Naive B cell (primary cell): Measurements from ENCODE around the gene PTPRD. TPM values are rescaled to one million over a fixed set of nuclear protein-coding genes. Genes with fewer than 3 reads are reported as not detected.

ENCODE experiments used
- ATAC-seq, 2 donors: fragments of 150-1000 bp; cut with Tn5 transposase; 2 replicates each; pipeline ENCODE4 v1.10.0; 2021; ENCODE audit warnings: low read depth in 2 of 2, mild to moderate bottlenecking in 2 of 2, moderate library complexity in 2 of 2
- DNase-seq: peaks from one replicate; pipeline ENCODE4 v3.0.0; 2022
- H3K27ac Mint-ChIP-seq, 6 donors: one replicate each; pipeline ENCODE4 v1.8.0; 2020 to 2022; ENCODE audit warnings: mild to moderate bottlenecking in 6 of 6, mixed read lengths in 6 of 6, moderate library complexity in 5 of 6, inconsistent platforms in 2 of 6
- H3K27me3 Mint-ChIP-seq, 3 donors: one replicate each; pipeline ENCODE4 v1.8.0; 2021 to 2022; ENCODE audit warnings: mixed read lengths in 3 of 3, mild to moderate bottlenecking in 1 of 3
- H3K36me3 Mint-ChIP-seq, 2 donors: one replicate each; pipeline ENCODE4 v1.8.0; 2020 to 2022; ENCODE audit warnings: mixed read lengths in 2 of 2, inconsistent platforms in 1 of 2, mild to moderate bottlenecking in 1 of 2
- H3K4me1 Mint-ChIP-seq, 3 donors: one replicate each; pipeline ENCODE4 v1.8.0; 2020 to 2022; ENCODE audit warnings: mixed read lengths in 3 of 3, inconsistent platforms in 1 of 3, mild to moderate bottlenecking in 1 of 3, moderate library complexity in 1 of 3
- H3K4me3 Mint-ChIP-seq, 8 donors: one replicate each; pipeline ENCODE4 v1.8.0; 2020 to 2022; ENCODE audit warnings: mild to moderate bottlenecking in 8 of 8, mixed read lengths in 8 of 8, moderate library complexity in 8 of 8, inconsistent platforms in 2 of 8
- H3K9me3 Mint-ChIP-seq, 7 donors: one replicate each; pipeline ENCODE4 v1.8.0; 2020 to 2022; ENCODE audit warnings: mixed read lengths in 7 of 7, mild to moderate bottlenecking in 5 of 7, inconsistent platforms in 2 of 7, moderate library complexity in 1 of 7
- polyA plus RNA-seq, 6 donors: library from polyadenylated mRNA; unstranded; fragments of 300-500 nt; fragmentation: Illumina TruSeq; gene quantifications; one replicate each; pipeline ENCODE4 v1.2.3, GENCODE V29; 2021; ENCODE audit warnings: low read depth in 6 of 6

The PTPRD gene
- polyA plus RNA-seq, 6 donors from 2014 or later, result not detected

DNA sequence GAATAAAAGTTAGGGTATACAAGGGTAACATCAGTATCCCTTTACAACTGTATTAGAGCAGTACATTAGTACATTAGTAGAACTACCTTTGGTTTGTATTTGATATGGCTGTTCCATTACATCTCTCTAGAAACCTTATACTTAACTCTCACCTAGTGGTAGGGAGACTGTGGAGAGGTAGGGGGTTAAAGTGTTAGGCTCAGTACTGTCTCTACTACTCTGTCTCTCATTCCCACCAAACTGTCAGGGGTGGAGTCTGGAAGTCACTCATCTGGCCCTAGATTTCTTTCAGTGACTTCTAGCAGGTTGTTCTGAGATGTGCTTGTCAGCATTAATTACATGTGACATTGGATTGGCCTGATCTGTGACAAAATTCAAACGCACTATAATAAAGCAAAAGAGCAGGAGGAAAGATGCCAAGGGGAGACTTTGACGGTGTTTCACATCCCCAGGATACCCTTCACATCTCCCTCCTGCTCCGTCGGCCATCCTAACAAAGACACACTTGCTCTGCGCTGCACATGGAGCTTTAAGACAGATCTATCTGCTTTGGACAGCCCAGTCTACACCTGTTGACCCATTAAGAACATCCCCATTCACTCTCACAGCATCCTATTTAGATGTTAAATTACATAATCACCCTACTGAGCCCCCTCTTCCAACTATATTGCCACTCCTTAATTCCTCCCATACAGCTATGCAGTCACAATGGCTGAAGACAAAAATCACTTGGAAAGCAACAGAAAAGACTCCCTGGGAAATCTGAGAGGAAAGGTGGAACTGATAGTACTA lies 1770.2 kb downstream of the PTPRD start:
- DNase-seq (no peak), ATAC-seq (no peak)
- Mint-ChIP-seq H3K4me3 (no peak overlapping the region), H3K4me1 (no peaks in the 10 kb centered on the region), H3K9me3 (no peaks in the 10 kb centered on the region), H3K36me3 (no peaks in the 10 kb centered on the region), H3K27me3 (no peaks in the 10 kb centered on the region), H3K27ac (peak overlapping the region in 1 of 6 donors; percentile 34)

- no peak for ATAC-seq
- Mint-ChIP-seq H3K27ac (no peak overlapping the region), H3K36me3 (no peaks in the 10 kb centered on the region), H3K4me3 (no peak overlapping the region), H3K4me1 (no peaks in the 10 kb centered on the region), H3K9me3 (no peaks in the 10 kb centered on the region), H3K27me3 (no peaks in the 10 kb centered on the region)
- DNase-seq, result no peak
Observed at GRCh38 chr9:8838136-8838535, 1774.7 kb downstream of the PTPRD start.

GRCh38 chr9:8835291-8835690 lies 1777.5 kb downstream of the PTPRD start:
- no peak for DNase-seq

DNA sequence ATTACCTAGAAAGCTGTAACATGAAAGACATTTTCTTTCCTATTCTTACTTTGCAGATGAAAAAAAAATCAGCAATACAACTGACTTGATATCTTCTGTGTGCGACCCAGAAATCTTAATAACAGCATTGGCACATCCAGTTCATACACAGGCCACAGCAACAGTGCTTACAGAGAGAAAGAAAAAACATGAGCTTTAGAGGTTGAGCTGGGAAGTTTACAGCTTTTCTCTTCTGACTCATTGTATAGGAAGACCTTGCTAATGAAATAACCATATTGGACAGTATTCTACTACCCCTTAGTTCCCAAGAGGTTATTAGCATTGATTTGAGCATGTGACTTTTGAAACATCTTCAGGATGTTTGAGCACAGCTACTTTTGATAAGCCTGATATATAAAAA lies 1779.8 kb downstream of the PTPRD start:
- H3K27me3 Mint-ChIP-seq, result no peaks in the 10 kb centered on the region
- no peak for ATAC-seq
- no peaks in the 10 kb centered on the region for H3K4me1 Mint-ChIP-seq
- H3K36me3 Mint-ChIP-seq, result no peaks in the 10 kb centered on the region
- DNase-seq, result no peak
- H3K4me3 Mint-ChIP-seq, result no peak overlapping the region
- H3K27ac Mint-ChIP-seq, result no peak overlapping the region
- no peaks in the 10 kb centered on the region for H3K9me3 Mint-ChIP-seq

More at GRCh38 chr9:8835291-8835690, 1777.5 kb downstream of the PTPRD start:
- Mint-ChIP-seq H3K4me3 (no peak overlapping the region), H3K4me1 (no peaks in the 10 kb centered on the region), H3K27me3 (no peaks in the 10 kb centered on the region), H3K27ac (no peak overlapping the region), H3K36me3 (no peaks in the 10 kb centered on the region), H3K9me3 (no peaks in the 10 kb centered on the region)
- no peak for ATAC-seq

- Mint-ChIP-seq H3K27ac (no peak overlapping the region), H3K4me1 (no peaks in the 10 kb centered on the region), H3K36me3 (no peaks in the 10 kb centered on the region), H3K4me3 (no peak overlapping the region), H3K9me3 (no peaks in the 10 kb centered on the region), H3K27me3 (no peaks in the 10 kb centered on the region)
- DNase-seq, result no peak
- no peak for ATAC-seq
Observed at GRCh38 chr9:8832386-8832785, 1780.4 kb downstream of the PTPRD start.

- Mint-ChIP-seq H3K4me3 (no peak overlapping the region), H3K4me1 (no peaks in the 10 kb centered on the region), H3K27me3 (no peaks in the 10 kb centered on the region), H3K9me3 (peaks cover 0 to 5% (median 0%) of the 10 kb centered on the region in 7 donors), H3K27ac (no peak overlapping the region), H3K36me3 (no peaks in the 10 kb centered on the region)
- ATAC-seq, result no peak
- no peak for DNase-seq
Observed at GRCh38 chr9:8831568-8831967, 1781.2 kb downstream of the PTPRD start.

DNA sequence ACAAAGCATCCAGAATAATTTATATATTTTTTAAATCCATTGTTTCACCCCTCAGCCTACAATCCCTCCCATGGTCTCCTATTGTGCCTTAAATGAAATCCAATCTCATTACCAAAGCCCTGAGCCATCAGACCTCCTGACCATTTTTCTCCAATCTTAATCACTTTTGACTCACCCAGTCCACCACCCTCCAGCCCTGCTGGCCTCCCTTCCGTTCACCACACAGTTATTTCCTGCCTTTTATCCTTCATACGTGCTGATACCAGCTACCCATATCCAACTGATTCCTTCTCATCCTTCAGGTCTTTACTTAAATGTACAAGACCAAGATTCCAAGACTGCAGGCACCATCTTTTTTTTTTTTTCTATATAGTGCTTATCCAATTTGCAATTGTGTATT lies 1786.5 kb downstream of the PTPRD start:
- no peaks in the 10 kb centered on the region for H3K36me3 Mint-ChIP-seq
- peak overlapping the region in 1 of 8 donors; percentile 38 for H3K4me3 Mint-ChIP-seq
- DNase-seq (no peak), ATAC-seq (no peak)
- no peaks in the 10 kb centered on the region for H3K27me3 Mint-ChIP-seq
- no peak overlapping the region for H3K27ac Mint-ChIP-seq
- no peaks in the 10 kb centered on the region for H3K4me1 Mint-ChIP-seq
- H3K9me3 Mint-ChIP-seq, result peaks cover 0 to 11% (median 0%) of the 10 kb centered on the region in 7 donors

DNA sequence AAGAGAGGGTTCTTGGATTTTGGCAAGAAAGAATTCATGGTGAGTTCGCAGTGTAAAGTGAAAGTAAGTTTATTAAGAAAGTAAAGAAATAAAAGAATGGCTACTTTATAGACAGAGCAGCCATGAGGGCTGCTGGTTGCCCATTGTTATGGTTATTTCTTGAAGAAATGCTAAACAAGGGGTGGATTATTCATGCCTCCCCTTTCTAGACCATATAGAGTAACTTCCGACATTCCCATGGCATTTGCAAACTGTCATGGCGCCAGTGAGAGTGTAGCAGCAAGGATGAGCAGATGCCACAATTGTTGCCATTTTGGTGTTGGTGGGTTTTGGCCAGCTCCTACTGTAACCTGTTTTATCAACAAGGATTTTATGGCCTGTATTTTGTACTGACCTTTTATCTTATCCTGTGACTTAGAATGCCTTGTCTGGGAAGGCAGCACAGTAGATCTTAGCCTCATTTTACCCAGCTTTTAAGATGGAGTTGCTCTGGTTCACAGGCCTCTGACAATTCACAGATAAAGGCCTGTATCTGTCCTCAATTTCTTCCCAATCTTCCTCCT lies 1787.1 kb downstream of the PTPRD start:
- no peaks in the 10 kb centered on the region for H3K4me1 Mint-ChIP-seq
- no peak overlapping the region for H3K27ac Mint-ChIP-seq
- no peaks in the 10 kb centered on the region for H3K27me3 Mint-ChIP-seq
- ATAC-seq (no peak), DNase-seq (no peak)
- no peaks in the 10 kb centered on the region for H3K36me3 Mint-ChIP-seq
- H3K4me3 Mint-ChIP-seq, result peak overlapping the region in 1 of 8 donors; percentile 59
- H3K9me3 Mint-ChIP-seq, result peaks cover 0 to 11% (median 0%) of the 10 kb centered on the region in 7 donors

DNA sequence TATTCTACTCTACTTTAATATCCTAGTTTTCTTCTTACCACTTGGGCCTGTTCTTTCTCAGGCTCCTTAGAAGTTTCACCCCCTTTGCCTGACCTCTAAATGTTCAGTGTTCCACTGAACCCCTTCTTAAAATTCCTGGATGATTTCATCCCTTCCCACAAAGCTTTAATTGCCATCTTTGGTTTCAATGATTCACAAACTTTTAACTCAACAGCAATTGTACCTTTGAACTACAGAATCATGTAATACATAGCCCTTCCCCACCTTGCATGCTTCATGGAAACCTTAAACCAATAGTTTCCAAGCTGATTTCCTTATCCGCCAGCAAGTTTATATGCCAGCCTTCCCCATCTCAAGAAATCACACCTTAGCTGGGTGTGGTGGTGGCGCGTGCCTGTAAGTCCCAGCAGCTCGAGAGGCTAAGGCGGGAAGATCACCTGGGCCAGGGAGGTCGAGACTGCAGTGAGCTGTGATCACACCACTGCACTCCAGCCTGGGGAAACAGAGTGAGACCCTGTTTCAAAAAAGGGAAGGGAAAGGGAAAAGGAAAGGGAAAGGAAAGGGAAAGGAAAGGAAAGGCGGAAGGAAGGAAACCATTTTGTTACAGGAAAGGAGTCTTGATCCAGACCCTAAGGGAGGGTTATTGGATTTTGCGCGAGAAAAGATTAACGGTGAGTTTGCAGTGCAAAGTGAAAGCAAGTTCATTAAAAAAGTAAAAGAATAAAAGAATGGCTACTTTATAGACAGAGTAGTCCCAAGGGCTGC lies 1789.5 kb downstream of the PTPRD start:
- no peaks in the 10 kb centered on the region for H3K36me3 Mint-ChIP-seq
- peak overlapping the region in 1 of 6 donors; percentile 71 for H3K27ac Mint-ChIP-seq
- ATAC-seq (no peak), DNase-seq (no peak)
- H3K4me3 Mint-ChIP-seq, result peak overlapping the region in 1 of 8 donors; percentile 25
- H3K9me3 Mint-ChIP-seq, result peaks cover 0 to 11% (median 0%) of the 10 kb centered on the region in 7 donors
- H3K4me1 Mint-ChIP-seq, result no peaks in the 10 kb centered on the region
- H3K27me3 Mint-ChIP-seq, result no peaks in the 10 kb centered on the region

- no peak for DNase-seq
Observed at GRCh38 chr9:8822667-8823025, 1790.2 kb downstream of the PTPRD start.

GRCh38 chr9:8821910-8822666 lies 1790.7 kb downstream of the PTPRD start:
- H3K4me3 Mint-ChIP-seq, result no peak overlapping the region
- ATAC-seq (no peak), DNase-seq (no peak)
- no peaks in the 10 kb centered on the region for H3K27me3 Mint-ChIP-seq
- peaks cover 0 to 11% (median 0%) of the 10 kb centered on the region in 7 donors for H3K9me3 Mint-ChIP-seq
- peak overlapping the region in 1 of 6 donors; percentile 45 for H3K27ac Mint-ChIP-seq
- H3K36me3 Mint-ChIP-seq, result no peaks in the 10 kb centered on the region
- no peaks in the 10 kb centered on the region for H3K4me1 Mint-ChIP-seq

More at GRCh38 chr9:8822667-8823025, 1790.2 kb downstream of the PTPRD start:
- ATAC-seq, result no peak
- H3K27ac Mint-ChIP-seq, result no peak overlapping the region
- no peaks in the 10 kb centered on the region for H3K4me1 Mint-ChIP-seq
- H3K9me3 Mint-ChIP-seq, result peaks cover 0 to 11% (median 0%) of the 10 kb centered on the region in 7 donors
- H3K27me3 Mint-ChIP-seq, result no peaks in the 10 kb centered on the region
- no peak overlapping the region for H3K4me3 Mint-ChIP-seq
- H3K36me3 Mint-ChIP-seq, result no peaks in the 10 kb centered on the region

GRCh38 chr9:8817335-8817734 lies 1795.5 kb downstream of the PTPRD start:
- no peaks in the 10 kb centered on the region for H3K4me1 Mint-ChIP-seq
- H3K27me3 Mint-ChIP-seq, result no peaks in the 10 kb centered on the region
- ATAC-seq (no peak), DNase-seq (no peak)
- no peaks in the 10 kb centered on the region for H3K9me3 Mint-ChIP-seq
- H3K36me3 Mint-ChIP-seq, result no peaks in the 10 kb centered on the region
- H3K27ac Mint-ChIP-seq, result no peak overlapping the region
- H3K4me3 Mint-ChIP-seq, result no peak overlapping the region

DNA sequence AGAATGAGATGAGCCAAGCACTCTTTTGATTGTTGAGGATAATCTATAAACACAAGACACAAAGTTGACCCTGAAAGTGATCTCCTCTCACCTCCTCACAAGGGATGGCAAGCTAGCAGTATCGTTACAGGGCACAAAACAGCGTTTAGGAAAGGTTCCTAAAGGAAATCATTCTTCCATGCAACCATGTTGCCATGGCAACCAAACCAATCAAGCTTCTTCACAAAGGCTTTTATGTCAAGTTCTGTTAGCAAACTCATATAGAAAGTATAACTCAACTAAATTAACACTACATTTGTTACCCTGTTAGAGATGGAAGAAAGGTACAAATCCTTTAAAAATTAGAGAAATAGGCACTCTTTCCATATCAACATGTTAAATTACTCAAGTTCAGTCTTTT lies 1796.4 kb downstream of the PTPRD start:
- Mint-ChIP-seq H3K27ac (no peak overlapping the region), H3K4me3 (no peak overlapping the region), H3K9me3 (no peaks in the 10 kb centered on the region), H3K27me3 (no peaks in the 10 kb centered on the region), H3K4me1 (no peaks in the 10 kb centered on the region), H3K36me3 (no peaks in the 10 kb centered on the region)
- ATAC-seq (no peak), DNase-seq (no peak)
